Camera-type eye (tissue), 1 donor: Measurements from ENCODE around the gene MRPS5. TPM values are rescaled to one million over a fixed set of nuclear protein-coding genes. Genes with fewer than 3 reads are reported as not detected.

Source experiments
- total RNA-seq: library from RNA; depleted of rRNA; stranded (reverse); fragments of >200 nt; gene quantifications from one replicate; pipeline ENCODE4 v1.2.3, GENCODE V29; 2014

MRPS5 gene
- 56.2 TPM for total RNA-seq

GRCh38 chr2:95121407-95122196 is at the start of gene MRPS5:
Gene MRPS5 (minus strand): TSS chr2:95121808. CDS start chr2:95121791, 17 bp downstream.

GRCh38 chr2:95165371-95166064 is 43.9 kb upstream of the MRPS5 start, which contains the start of gene ZNF2:
Gene ZNF2 (plus strand): TSS chr2:95165809. CDS start chr2:95176227, 10,418 bp downstream.

GRCh38 chr2:95159690-95160449 is 38.3 kb upstream of the MRPS5 start, which contains the start of gene ZNF514:
Gene ZNF514 (minus strand): TSS chr2:95159848. CDS start chr2:95153253, 6,595 bp downstream.

Other genes starting within 250 kb of the MRPS5 start
- 4.9 TPM for gene MAL, start 96.1 kb downstream of the MRPS5 start, total RNA-seq
- gene ZNF514, start 38.0 kb upstream of the MRPS5 start, total RNA-seq = 38.0 TPM
- gene ZNF2, start 44.0 kb upstream of the MRPS5 start, total RNA-seq = 11.3 TPM
- 27.9 TPM for gene ZNF892, start 85.7 kb upstream of the MRPS5 start, total RNA-seq
- 5.7 TPM for gene PROM2, start 152.6 kb upstream of the MRPS5 start, total RNA-seq
- 11.3 TPM for gene KCNIP3, start 175.5 kb upstream of the MRPS5 start, total RNA-seq